K562 (cell line): ENCODE measurements around the gene PRIM1. TPM values are rescaled to one million over a fixed set of nuclear protein-coding genes. Genes with fewer than 3 reads are reported as not detected.
"Not testable (repeated sequence)": the region's sequence is repeated elsewhere in the genome, so short reads cannot be mapped to it uniquely, and the experiment has no call there.

Experiments
- ATAC-seq: fragments of 200-7000 bp; cut with Tn5 transposase; 3 replicates; pipeline ENCODE4 v1.9.1; 2020; ENCODE audit warnings: moderate library complexity
- BruUV-seq: library from RNA; stranded (reverse); fragments of 400-500 nt; replicated peaks from 2 replicates; lab custom pipeline; 2021; lab: Mats Ljungman, UMichigan
- CTCF ChIA-PET: fragments of 300-600 bp; formaldehyde crosslinking; extraction: SDS; loops from one replicate; lab custom pipeline; 2021; ENCODE audit warnings: low intra/inter-chr PET ratio; lab: Yijun Ruan, JAX
- POLR2A ChIA-PET: fragments of 300-600, 350-650 bp; sonication (Branson Sonifier 250); formaldehyde crosslinking; extraction: SDS; loops from one replicate; lab custom pipeline; 2021; ENCODE audit warnings: antibody characterized with exemption, inconsistent platforms; lab: Yijun Ruan, JAX
- DNase-seq, 4 experiments: peaks; one replicate each; pipeline versions ENCODE4 v3.0.0 to v3.0.0-alpha.2; 2011 to 2018; ENCODE audit warnings: low spot score in 3 of 4, mixed read lengths in 3 of 4; ENCODE audit errors: extremely low read depth in 1 of 4
- FAIRE-seq: peaks from 2 replicates; lab custom pipeline; 2011; peaks lifted over from hg19 to GRCh38; lab: Jason Lieb, UNC
- H2AFZ ChIP-seq: 2 replicates; pipeline ENCODE4 v1.6.0; 2011; ENCODE audit warnings: low read depth, low read length, control low read depth, inconsistent platforms
- H3K27ac ChIP-seq: fragments of 200-600 bp; 3 replicates; pipeline ENCODE4 v1.8.0; 2011; ENCODE audit warnings: low read depth, mild to moderate bottlenecking, control low read depth, inconsistent platforms, low read length, moderate library complexity, mixed read lengths; ENCODE audit errors: extremely low read depth
- H3K27me3 ChIP-seq, 2 experiments: fragments of 300-600 bp in 1 of 2; 2 replicates in 1 of 2; 3 replicates in 1 of 2; pipeline versions ENCODE4 v1.6.0 to v1.8.0; 2011; ENCODE audit warnings: inconsistent platforms in 2 of 2, low read length in 2 of 2, mild to moderate bottlenecking in 1 of 2, mixed read lengths in 1 of 2, moderate library complexity in 1 of 2; ENCODE audit not compliant: control insufficient read depth in 2 of 2, insufficient read depth in 2 of 2
- H3K36me3 ChIP-seq: fragments of 300-600 bp; 3 replicates; pipeline ENCODE4 v1.8.0; 2011; ENCODE audit warnings: mild to moderate bottlenecking, low read length, inconsistent platforms; ENCODE audit not compliant: control insufficient read depth, insufficient read depth
- H3K4me1 ChIP-seq, 2 experiments: fragments of 200-600 bp in 1 of 2; replicated peaks in 1 of 2; 2 replicates in 1 of 2; 3 replicates in 1 of 2; pipeline versions ENCODE4 v1.5.1 to v1.8.0; 2011; ENCODE audit warnings: inconsistent platforms in 2 of 2, low read length in 2 of 2, mild to moderate bottlenecking in 1 of 2, mixed read lengths in 1 of 2, moderate library complexity in 1 of 2; ENCODE audit not compliant: control insufficient read depth in 2 of 2, insufficient read depth in 2 of 2
- H3K4me2 ChIP-seq: 2 replicates; pipeline ENCODE4 v1.6.1; 2011; ENCODE audit warnings: low read length, control low read depth, inconsistent platforms, mixed read lengths; ENCODE audit not compliant: insufficient read depth
- H3K4me3 ChIP-seq: fragments of 200-600 bp; sonication (generic), shearing (Covaris generic); 2 replicates; pipeline ENCODE4 v1.5.1; 2016; ENCODE audit warnings: control low read depth, inconsistent platforms
- H3K79me2 ChIP-seq: fragments of 200-600 bp; 3 replicates; pipeline ENCODE4 v1.8.0; 2011; ENCODE audit warnings: low read length, inconsistent platforms; ENCODE audit not compliant: control insufficient read depth, insufficient read depth
- H3K9ac ChIP-seq, 2 experiments: 2 replicates each; pipeline versions ENCODE4 v1.6.0 to v1.6.1; 2011; ENCODE audit warnings: low read depth in 2 of 2, low read length in 2 of 2, control low read depth in 1 of 2, inconsistent platforms in 1 of 2, mild to moderate bottlenecking in 1 of 2, mixed read lengths in 1 of 2; ENCODE audit not compliant: insufficient read depth in 1 of 2
- H3K9me1 ChIP-seq: one replicate; pipeline ENCODE4 v1.6.0; 2011; ENCODE audit warnings: inconsistent platforms, mild to moderate bottlenecking, low read length, moderate library complexity; ENCODE audit not compliant: control insufficient read depth, insufficient read depth
- H3K9me3 ChIP-seq: replicated peaks from 2 replicates; pipeline ENCODE4 v1.5.1; 2011; ENCODE audit warnings: low read depth, low read length, inconsistent platforms; ENCODE audit not compliant: control insufficient read depth, insufficient read depth
- H4K20me1 ChIP-seq: replicated peaks from 2 replicates; pipeline ENCODE4 v1.6.1; 2011; ENCODE audit warnings: low read length, inconsistent platforms, mixed read lengths; ENCODE audit not compliant: control insufficient read depth, insufficient read depth
- BCOR ChIP-seq: fragments of 450-650 bp; IDR thresholded peaks from 2 replicates; pipeline ENCODE4 v1.6.1; 2016
- MLLT1 ChIP-seq, 2 experiments: fragments of 450-650 bp; IDR thresholded peaks; 2 replicates each; pipeline ENCODE4 v1.6.1; 2016
- RFX7 ChIP-seq: fragments of 250-450 bp; sonication (Bioruptor Pico); IDR thresholded peaks from 2 replicates; pipeline ENCODE4 v1.5.1; 2021; ENCODE audit warnings: mild to moderate bottlenecking
- WGBS: fragments of 100-300 bp; shearing (Covaris generic); methylation state at CpG from one replicate; pipeline ENCODE4 v1.1.6; 2016; ENCODE audit warnings: low coverage, mixed read lengths; ENCODE audit not compliant: insufficient coverage; ENCODE audit errors: missing lambda C conversion rate; 5-methylcytosine and 5-hydroxymethylcytosine counted together
- in situ Hi-C: fragments of 300-500 bp; cut with MboI; formaldehyde crosslinking; loops from 4 replicates; pipeline ENCODE4 v1.15.0; 2018; ENCODE audit warnings: inconsistent platforms, mixed read lengths
- intact Hi-C: fragments of 100-400 bp; cut with micrococcal nuclease; formaldehyde crosslinking; loops from 2 replicates; pipeline ENCODE4 v1.14.2; 2022
- polyA plus RNA-seq, 8 experiments: library from polyadenylated mRNA; depleted of rRNA in 4 of 8; stranded (reverse) in 5 of 8; unstranded in 3 of 8; fragments of >200 nt; fragmentation: Nextera tagmentation in 2 of 8; fragmentation: Illumina TruSeq in 1 of 8; extraction: Ambion mirVana in 2 of 8; extraction: Trizol in 1 of 8; gene quantifications; 2 replicates each; pipeline versions ENCODE4 v1.2.1 to v1.2.3, GENCODE V29; 2011 to 2014; ENCODE audit warnings: inconsistent platforms in 1 of 8, missing spikeins in 1 of 8
- total RNA-seq, 7 experiments: library from RNA; depleted of rRNA in 6 of 7; stranded (reverse); fragments of >200 nt in 6 of 7; fragmentation: Illumina TruSeq in 2 of 7; extraction: Trizol in 2 of 7; gene quantifications; 2 replicates each; pipeline versions ENCODE4 v1.2.1 to v1.2.3, GENCODE V29; 2011 to 2021; ENCODE audit warnings: low replicate concordance in 1 of 7

The PRIM1 gene
- total and polyA plus RNA-seq, 9 of the 15 experiments (the other 6 are each of a cell fraction or from before 2014, with no cell fraction given), result 67.2 to 179 (median 140) TPM

- TF ChIP-seq BCOR, result 0 out of 2 replicates have a peak, but pooled peaks have one; percentile 42
- TF ChIP-seq RFX7 (CRISPR knock-in tag), result 0 out of 2 replicates have a peak, but pooled peaks have one; percentile 7
- TF ChIP-seq MLLT1 (IDR thresholded peaks at IDR 0.05), result peak in 1 of 2 experiments; percentile 77; a peak in 1 of 4 replicates
- TF ChIP-seq, all 486 proteins: peak for 3; not testable (repeated sequence) for 483
- H3K27me3 ChIP-seq, BruUV-seq, H3K9me1 ChIP-seq, H3K9me3 ChIP-seq, intact Hi-C loops, DNase-seq, FAIRE-seq, ATAC-seq, CTCF ChIA-PET: not testable (repeated sequence)
- 95% methylated on average over 14 of the region's 15 CpGs for WGBS
- Histone ChIP-seq H3K9ac (peak overlapping the region in 1 of 2 experiments; percentile 100; a peak in 2 of 4 replicates), H3K4me3 (0 out of 2 replicates have a peak overlapping the region, but pooled peaks have one; percentile 89), H3K36me3 (peaks cover 62% of the 10 kb centered on the region), H4K20me1 (peaks cover 22% of the 10 kb centered on the region), H3K27ac (peak overlapping the region; percentile 97), H3K79me2 (peaks cover 40% of the 10 kb centered on the region), H3K4me1 (peaks cover 9 to 18% of the 10 kb centered on the region in 2 experiments), H2AFZ (peak overlapping the region; percentile 84; the same call in 1 of the 2 replicates), H3K4me2 (peak overlapping the region; percentile 99; the same call in 1 of the 2 replicates)
- in situ Hi-C loops, result loop anchor here (10.0 kb wide), 1 partner anchor 81 kb away; the partner anchor contains the start of gene ATP5F1B
- POLR2A ChIA-PET, result interaction anchor here (0.5 to 3.9 kb wide), 18 partner anchors 10 to 622 kb away, joined by 3 to 44 read pairs (median 8); partner anchors contain the start of genes ATP5F1B, PA2G4, PRIM1 and PTGES3
These were observed 25.9 kb downstream of the PRIM1 start for GRCh38 chr12:56726196-56726675.
